ENCODE results near the gene RARS1.

- TF ChIP-seq CTCF (conservative IDR thresholded peaks at IDR 0.05; ENCODE audit: low read length) (no peak), EZH2phosphoT487 (IDR thresholded peaks at IDR 0.05; ENCODE audit: borderline replicate concordance) (no peak)
Measured at GRCh38 chr5:168525856-168526255, 39.6 kb downstream of the RARS1 start.

Data from Loucy (cell line).